Measurements from ENCODE around the gene ST6GAL2.

GRCh38 chr2:106758901-106759497 is 127.0 kb downstream of the ST6GAL2 start:
- TF ChIP-seq REST (IDR thresholded peaks at IDR 0.05; ENCODE audit: insufficient replicate concordance, low read depth) = no peak
- no peak for TF ChIP-seq CTCF (IDR thresholded peaks at IDR 0.05; ENCODE audit: insufficient read depth, low read length)
- TF ChIP-seq POLR2AphosphoS5 (IDR thresholded peaks at IDR 0.05; ENCODE audit: low read depth) = no peak
